ENCODE measurements around the gene UBE2O.

- TF ChIP-seq POLR2A (IDR thresholded peaks at IDR 0.05): no peak
- peak in 5 of 6 experiments; percentile 9 to 34 (median 28) for TF ChIP-seq CTCF (IDR thresholded peaks at IDR 0.05)
Observed at GRCh38 chr17:76432712-76433336, 20.1 kb downstream of the UBE2O start.

All from Peyer's patch (tissue), 4 donors.